ENCODE data around the gene KCTD21. TPM values are rescaled to one million over a fixed set of nuclear protein-coding genes. Genes with fewer than 3 reads are reported as not detected.

Gene KCTD21
- total RNA-seq, 1 donor from 2014 or later = 8.4 TPM

- no peaks in the 10 kb centered on the region for H3K9me3 Mint-ChIP-seq
- no peaks in the 10 kb centered on the region for H3K27me3 Mint-ChIP-seq (ENCODE audit: low read depth)
- peaks cover 7% of the 10 kb centered on the region for H3K4me1 Mint-ChIP-seq
- no peaks in the 10 kb centered on the region for H3K36me3 Mint-ChIP-seq (ENCODE audit: low read depth)
- no peak overlapping the region for H3K27ac Mint-ChIP-seq (ENCODE audit: unreplicated experiment)
- TF ChIP-seq CTCF (conservative IDR thresholded peaks at IDR 0.05) = no peak
- no peak overlapping the region for H3K4me3 Mint-ChIP-seq
- DNase-seq (ENCODE audit: low read depth, low spot score) = no peak
Measured at GRCh38 chr11:78161346-78161745, 27.1 kb downstream of the KCTD21 start.

- no peak overlapping the region for H3K27ac Mint-ChIP-seq (ENCODE audit: unreplicated experiment)
- no peaks in the 10 kb centered on the region for H3K36me3 Mint-ChIP-seq (ENCODE audit: low read depth)
- DNase-seq (ENCODE audit: low read depth, low spot score) = no peak
- H3K4me1 Mint-ChIP-seq = peaks cover 10% of the 10 kb centered on the region
- no peak for TF ChIP-seq CTCF (conservative IDR thresholded peaks at IDR 0.05)
- no peak overlapping the region for H3K4me3 Mint-ChIP-seq
- no peaks in the 10 kb centered on the region for H3K9me3 Mint-ChIP-seq
- H3K27me3 Mint-ChIP-seq (ENCODE audit: low read depth) = no peaks in the 10 kb centered on the region
Measured at GRCh38 chr11:78160557-78160956, 27.9 kb downstream of the KCTD21 start.

GRCh38 chr11:78158987-78159652, 29.3 kb downstream of the KCTD21 start:
- Mint-ChIP-seq H3K4me1 (peaks cover 10% of the 10 kb centered on the region), H3K36me3 (ENCODE audit: low read depth) (no peaks in the 10 kb centered on the region), H3K27ac (ENCODE audit: unreplicated experiment) (peak overlapping the region; percentile 8), H3K4me3 (no peak overlapping the region), H3K27me3 (ENCODE audit: low read depth) (no peaks in the 10 kb centered on the region), H3K9me3 (no peaks in the 10 kb centered on the region)
- DNase-seq (ENCODE audit: low read depth, low spot score) = no peak
- TF ChIP-seq CTCF (conservative IDR thresholded peaks at IDR 0.05) = no peak

GRCh38 chr11:78156127-78156844, 32.1 kb downstream of the KCTD21 start:
- no peaks in the 10 kb centered on the region for H3K9me3 Mint-ChIP-seq
- peaks cover under 1% of the 10 kb centered on the region for H3K36me3 Mint-ChIP-seq (ENCODE audit: low read depth)
- no peak overlapping the region for H3K4me3 Mint-ChIP-seq
- TF ChIP-seq CTCF (conservative IDR thresholded peaks at IDR 0.05) = no peak
- peak overlapping the region; percentile 88 for H3K27ac Mint-ChIP-seq (ENCODE audit: unreplicated experiment)
- peaks cover 10% of the 10 kb centered on the region for H3K4me1 Mint-ChIP-seq
- no peak for DNase-seq (ENCODE audit: low read depth, low spot score)
- no peaks in the 10 kb centered on the region for H3K27me3 Mint-ChIP-seq (ENCODE audit: low read depth)

GRCh38 chr11:78151804-78152203, 36.6 kb downstream of the KCTD21 start:
- Mint-ChIP-seq H3K9me3 (no peaks in the 10 kb centered on the region), H3K27ac (ENCODE audit: unreplicated experiment) (no peak overlapping the region), H3K4me3 (no peak overlapping the region), H3K4me1 (peaks cover 16% of the 10 kb centered on the region), H3K27me3 (ENCODE audit: low read depth) (no peaks in the 10 kb centered on the region), H3K36me3 (ENCODE audit: low read depth) (peaks cover 2% of the 10 kb centered on the region)
- no peak for DNase-seq (ENCODE audit: low read depth, low spot score)
- TF ChIP-seq CTCF (conservative IDR thresholded peaks at IDR 0.05) = no peak
